GM04503 (cell line): Measurements from ENCODE around the gene TMSB15C.

ENCODE experiments used
- DNase-seq: peaks from one replicate; pipeline ENCODE4 v3.0.0-alpha.2; 2012; ENCODE audit warnings: low read depth

The TMSB15C gene

DNA sequence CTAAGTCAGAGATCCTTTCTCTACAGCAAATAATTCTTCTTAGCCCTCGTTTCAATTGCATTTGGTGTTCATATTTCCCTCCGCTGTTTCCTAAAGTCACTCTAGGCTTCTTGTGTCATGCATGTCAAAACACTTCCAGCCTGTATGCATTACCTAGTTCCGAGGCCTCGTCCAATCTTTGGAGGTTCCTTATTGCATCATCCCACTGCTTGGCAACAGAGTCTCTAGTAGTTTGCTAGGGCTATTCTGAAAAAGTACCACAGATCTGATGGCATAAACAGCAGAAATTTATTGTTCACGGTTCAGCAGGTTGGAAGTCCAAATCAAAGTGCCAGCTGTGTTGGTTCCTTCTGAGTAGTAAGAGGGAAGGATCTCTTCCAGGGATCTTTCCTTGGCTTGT, 30.4 kb downstream of the TMSB15C start:
- DNase-seq: no peak

DNA sequence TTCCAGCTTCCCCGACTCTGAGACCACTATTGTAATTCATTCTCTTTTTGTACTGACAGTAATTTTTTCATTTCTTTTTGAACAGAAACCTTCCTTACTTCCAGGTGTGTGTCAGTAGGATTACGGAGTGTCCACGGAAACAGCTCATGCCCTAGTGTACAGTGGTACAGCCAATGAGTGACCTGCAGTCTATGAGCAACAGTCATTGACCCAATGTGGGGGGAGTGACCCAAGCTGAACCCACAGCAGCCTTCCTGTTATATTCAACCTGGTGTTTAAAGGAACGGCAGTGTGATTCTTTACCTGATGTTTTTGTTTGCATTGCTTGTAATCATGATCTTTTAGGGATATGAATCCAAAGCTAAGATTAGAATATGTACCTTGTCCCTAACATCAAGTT, 35.0 kb downstream of the TMSB15C start:
- DNase-seq: no peak

DNA sequence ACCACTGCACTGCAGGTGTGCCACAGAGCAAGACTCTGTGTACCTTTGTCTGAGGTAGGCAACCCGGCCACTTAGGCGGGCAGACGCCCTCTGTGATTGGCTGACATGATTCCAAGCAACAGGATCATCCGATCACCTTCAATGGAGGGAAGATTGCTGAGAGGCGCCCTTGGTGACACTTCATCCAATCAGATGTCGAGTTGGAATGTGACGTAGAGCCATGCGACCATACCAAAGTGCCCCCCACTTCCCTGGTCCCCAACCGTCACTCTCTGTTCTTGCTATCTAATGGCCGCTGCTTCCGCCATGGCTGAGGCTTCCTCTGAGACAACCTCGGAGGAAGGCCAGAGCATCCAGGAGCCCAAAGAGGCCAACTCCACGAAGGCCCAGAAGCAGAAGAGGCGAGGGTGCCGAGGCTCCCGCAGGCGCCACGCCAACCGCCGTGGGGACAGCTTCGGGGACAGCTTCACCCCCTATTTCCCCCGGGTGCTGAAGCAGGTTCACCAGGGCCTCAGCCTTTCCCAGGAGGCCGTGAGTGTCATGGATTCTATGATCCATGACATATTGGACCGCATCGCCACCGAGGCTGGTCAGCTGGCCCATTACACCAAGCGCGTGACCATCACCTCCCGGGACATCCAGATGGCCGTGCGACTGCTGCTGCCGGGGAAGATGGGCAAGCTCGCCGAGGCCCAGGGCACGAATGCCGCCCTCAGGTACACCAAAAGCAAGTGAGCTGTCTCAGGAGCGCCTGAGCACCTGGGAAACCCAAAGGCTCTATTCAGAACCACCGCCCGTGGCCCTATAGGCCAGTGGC, 36.1 kb downstream of the TMSB15C start, which contains the start of gene H2BW2:
TSS of gene H2BW2 (plus strand) at position 268 of the 817 bp plus-strand sequence. CDS start at position 307, 39 bp downstream.
- no peak for DNase-seq
